ENCODE results near the gene FAM107B.

GRCh38 chr10:14567421-14567820, 207.3 kb downstream of the FAM107B start:
- TF ChIP-seq CTCF (conservative IDR thresholded peaks at IDR 0.05) = no peak
- TF ChIP-seq EZH2 (IDR thresholded peaks at IDR 0.05; ENCODE audit: low read depth) = no peak

Measured in PC-9 (cell line).